ENCODE measurements around the gene BEX3. TPM values are rescaled to one million over a fixed set of nuclear protein-coding genes. Genes with fewer than 3 reads are reported as not detected.

BEX3 gene
- total and polyA plus RNA-seq, 2 donors (not counting 1 experiment from before 2014, with no cell fraction given), result 416 to 460 TPM

- no peak overlapping the region for H3K4me3 ChIP-seq (replicated peaks in 1 of 4; ENCODE audit: control extremely low read depth in 1 of 4, insufficient read depth in 1 of 4, low read depth in 3 of 4, low read length in 4 of 4)
- no peaks in the 10 kb centered on the region for H4K20me1 ChIP-seq (ENCODE audit: control insufficient read depth, extremely low read depth, insufficient read depth, low read length)
- no peaks in the 10 kb centered on the region for H3K36me3 ChIP-seq (ENCODE audit: control insufficient read depth, insufficient read depth, low read length)
- no peak overlapping the region for H3K4me2 ChIP-seq (ENCODE audit: extremely low read depth, insufficient read depth, low read length)
- H3K9ac ChIP-seq (ENCODE audit: insufficient read depth, low read length), result no peak overlapping the region
- no peak overlapping the region for H2AFZ ChIP-seq (ENCODE audit: low read length)
- DNase-seq (ENCODE audit: low read depth in 2 of 2), result peak in 1 of 2 donors; percentile 44
- H3K4me1 ChIP-seq (ENCODE audit: control insufficient read depth, extremely low read depth, insufficient read depth, low read length), result peaks cover 3% of the 10 kb centered on the region
- H3K27ac ChIP-seq (ENCODE audit: insufficient read depth, low read length), result no peak overlapping the region
- H3K79me2 ChIP-seq (ENCODE audit: control insufficient read depth, insufficient read depth, low read length), result no peaks in the 10 kb centered on the region
- H3K27me3 ChIP-seq (ENCODE audit: control insufficient read depth, insufficient read depth, low read length), result no peaks in the 10 kb centered on the region
- no peaks in the 10 kb centered on the region for H3K9me3 ChIP-seq (ENCODE audit: control insufficient read depth, insufficient read depth, low read depth, low read length)
- TF ChIP-seq CTCF (conservative IDR thresholded peaks at IDR 0.05 in 1 of 2, IDR thresholded peaks at IDR 0.05 in 1 of 2; ENCODE audit: low read depth in 1 of 2, low read length in 2 of 2) (no peak), EZH2 (IDR thresholded peaks at IDR 0.05; ENCODE audit: low read length, missing control alignments) (no peak)
These were observed 23.4 kb downstream of the BEX3 start for GRCh38 chrX:103399744-103400143.

- H3K4me2 ChIP-seq (ENCODE audit: extremely low read depth, insufficient read depth, low read length), result no peak overlapping the region
- no peaks in the 10 kb centered on the region for H3K79me2 ChIP-seq (ENCODE audit: control insufficient read depth, insufficient read depth, low read length)
- peaks cover 3% of the 10 kb centered on the region for H3K4me1 ChIP-seq (ENCODE audit: control insufficient read depth, extremely low read depth, insufficient read depth, low read length)
- H3K4me3 ChIP-seq (replicated peaks in 1 of 4; ENCODE audit: control extremely low read depth in 1 of 4, insufficient read depth in 1 of 4, low read depth in 3 of 4, low read length in 4 of 4), result no peak overlapping the region
- no peak overlapping the region for H2AFZ ChIP-seq (ENCODE audit: low read length)
- no peaks in the 10 kb centered on the region for H3K9me3 ChIP-seq (ENCODE audit: control insufficient read depth, insufficient read depth, low read depth, low read length)
- H3K9ac ChIP-seq (ENCODE audit: insufficient read depth, low read length), result no peak overlapping the region
- H3K27ac ChIP-seq (ENCODE audit: insufficient read depth, low read length), result no peak overlapping the region
- H4K20me1 ChIP-seq (ENCODE audit: control insufficient read depth, extremely low read depth, insufficient read depth, low read length), result no peaks in the 10 kb centered on the region
- no peaks in the 10 kb centered on the region for H3K27me3 ChIP-seq (ENCODE audit: control insufficient read depth, insufficient read depth, low read length)
- TF ChIP-seq EZH2 (IDR thresholded peaks at IDR 0.05; ENCODE audit: low read length, missing control alignments) (no peak), CTCF (conservative IDR thresholded peaks at IDR 0.05 in 1 of 2, IDR thresholded peaks at IDR 0.05 in 1 of 2; ENCODE audit: low read depth in 1 of 2, low read length in 2 of 2) (no peak)
- H3K36me3 ChIP-seq (ENCODE audit: control insufficient read depth, insufficient read depth, low read length), result no peaks in the 10 kb centered on the region
- no peak for DNase-seq (ENCODE audit: low read depth in 2 of 2)
These were observed 24.6 kb downstream of the BEX3 start for GRCh38 chrX:103400931-103401330.

DNA sequence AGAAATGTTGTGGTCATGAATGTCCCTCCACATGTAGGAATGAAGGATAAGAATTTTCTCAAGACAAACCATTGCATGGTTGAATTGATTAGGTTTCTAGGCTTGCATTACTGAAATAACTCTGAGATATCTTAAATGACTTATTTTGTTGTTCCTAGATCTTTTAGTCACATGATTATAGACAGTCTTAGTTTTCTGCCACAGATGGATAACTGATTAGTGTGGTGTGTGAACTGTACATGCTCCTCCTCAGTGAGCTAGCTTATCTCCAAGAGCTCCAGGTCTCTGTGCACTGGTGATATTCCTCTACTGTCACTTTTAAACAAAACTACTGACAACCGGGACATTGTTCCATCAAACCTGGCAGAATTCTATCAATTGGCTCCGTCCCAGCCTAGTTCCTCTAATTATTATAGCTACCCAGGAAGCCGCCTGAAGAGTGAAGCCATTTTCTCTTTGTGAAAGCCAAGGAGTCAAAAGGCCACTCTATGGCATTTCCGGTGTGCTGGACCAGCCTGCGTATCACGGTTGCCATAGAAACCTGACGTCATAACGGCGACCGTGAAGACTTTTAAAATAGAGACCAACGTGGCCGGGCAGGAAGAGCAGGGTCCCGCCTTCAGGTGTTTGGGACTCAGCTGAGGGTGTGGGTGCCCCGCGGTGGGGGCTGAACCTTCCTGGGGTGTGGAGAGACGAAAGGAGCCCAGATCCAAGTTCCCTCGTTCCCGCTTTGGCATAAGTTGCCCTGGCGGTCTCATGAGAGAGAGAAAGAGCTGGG lies 28.1 kb downstream of the BEX3 start:
- H4K20me1 ChIP-seq (ENCODE audit: control insufficient read depth, extremely low read depth, insufficient read depth, low read length), result no peaks in the 10 kb centered on the region
- H3K4me3 ChIP-seq (replicated peaks in 1 of 4; ENCODE audit: control extremely low read depth in 1 of 4, insufficient read depth in 1 of 4, low read depth in 3 of 4, low read length in 4 of 4), result peak overlapping the region; percentile 55 to 83 (median 75)
- H2AFZ ChIP-seq (ENCODE audit: low read length), result no peak overlapping the region
- peaks cover 3% of the 10 kb centered on the region for H3K4me1 ChIP-seq (ENCODE audit: control insufficient read depth, extremely low read depth, insufficient read depth, low read length)
- H3K9ac ChIP-seq (ENCODE audit: insufficient read depth, low read length), result peak overlapping the region; percentile 62
- TF ChIP-seq CTCF (conservative IDR thresholded peaks at IDR 0.05 in 1 of 2, IDR thresholded peaks at IDR 0.05 in 1 of 2; ENCODE audit: low read depth in 1 of 2, low read length in 2 of 2) (no peak), EZH2 (IDR thresholded peaks at IDR 0.05; ENCODE audit: low read length, missing control alignments) (no peak)
- H3K79me2 ChIP-seq (ENCODE audit: control insufficient read depth, insufficient read depth, low read length), result no peaks in the 10 kb centered on the region
- H3K4me2 ChIP-seq (ENCODE audit: extremely low read depth, insufficient read depth, low read length), result peak overlapping the region; percentile 82
- no peaks in the 10 kb centered on the region for H3K27me3 ChIP-seq (ENCODE audit: control insufficient read depth, insufficient read depth, low read length)
- peak overlapping the region; percentile 94 for H3K27ac ChIP-seq (ENCODE audit: insufficient read depth, low read length)
- no peaks in the 10 kb centered on the region for H3K36me3 ChIP-seq (ENCODE audit: control insufficient read depth, insufficient read depth, low read length)
- H3K9me3 ChIP-seq (ENCODE audit: control insufficient read depth, insufficient read depth, low read depth, low read length), result no peaks in the 10 kb centered on the region
- peak; percentile 88 to 91 for DNase-seq (ENCODE audit: low read depth in 2 of 2)
